ENCODE results near the gene CAMK2N1.
"Not testable (repeated sequence)": the region's sequence is repeated elsewhere in the genome, so short reads cannot be mapped to it uniquely, and the experiment has no call there.

Gene CAMK2N1

DNA sequence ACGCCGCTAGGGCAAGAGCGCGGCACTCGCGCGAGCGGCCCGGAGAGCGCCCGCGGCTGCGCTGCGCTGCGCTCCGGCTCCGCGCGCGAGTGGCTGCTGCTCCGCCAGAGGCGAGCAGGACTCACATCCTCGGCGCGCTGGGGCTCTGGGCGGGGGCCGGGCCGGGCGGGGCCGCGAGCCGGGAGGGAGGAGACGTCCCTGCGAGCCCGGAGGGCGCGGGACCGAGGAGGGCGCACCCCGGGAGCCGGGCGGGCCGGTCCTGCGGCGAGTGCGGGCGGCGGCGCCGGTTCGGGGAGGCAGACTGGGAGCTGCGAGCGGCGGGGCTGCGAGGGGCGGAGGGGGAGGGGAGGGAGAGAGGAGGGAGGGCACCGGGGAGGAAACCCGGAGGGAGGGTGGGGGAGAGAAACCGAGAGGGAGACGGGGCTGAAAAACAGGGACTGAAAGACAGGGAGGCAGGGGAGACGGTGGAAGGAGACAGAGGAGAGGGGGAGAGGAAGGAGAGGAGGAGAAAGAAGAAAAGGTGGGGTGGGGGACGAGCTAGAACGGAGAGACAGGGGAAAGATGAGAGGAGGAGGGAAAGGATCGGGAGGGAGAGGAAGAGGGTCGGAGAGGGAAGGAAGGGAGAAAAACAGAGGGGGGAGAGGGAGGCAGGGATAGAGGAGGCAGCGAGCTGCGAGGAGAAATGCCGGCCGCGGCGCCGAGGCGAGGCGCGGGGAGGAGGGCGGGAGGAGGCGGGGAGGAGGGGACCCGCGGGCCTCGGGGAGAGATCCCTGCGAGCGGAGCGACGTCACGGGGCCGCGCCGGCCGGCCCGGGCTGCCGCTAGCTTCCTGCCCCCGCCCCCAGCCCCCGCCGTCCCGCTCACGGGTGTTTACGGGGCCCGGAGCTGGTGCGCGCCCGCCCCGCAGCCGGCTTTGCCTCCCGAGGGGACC is at the start of gene CAMK2N1:
TSS of gene CAMK2N1 (minus strand) at position 684 of the 930 bp plus-strand sequence. CDS start 831 bp downstream, outside the sequence.
- DNase-seq (ENCODE audit: low read depth in 2 of 3, low spot score in 1 of 3) = no peak

GRCh38 chr1:20534659-20535417 is 48.8 kb upstream of the CAMK2N1 start:
- no peak for DNase-seq (ENCODE audit: low read depth in 2 of 3, low spot score in 1 of 3)

DNA sequence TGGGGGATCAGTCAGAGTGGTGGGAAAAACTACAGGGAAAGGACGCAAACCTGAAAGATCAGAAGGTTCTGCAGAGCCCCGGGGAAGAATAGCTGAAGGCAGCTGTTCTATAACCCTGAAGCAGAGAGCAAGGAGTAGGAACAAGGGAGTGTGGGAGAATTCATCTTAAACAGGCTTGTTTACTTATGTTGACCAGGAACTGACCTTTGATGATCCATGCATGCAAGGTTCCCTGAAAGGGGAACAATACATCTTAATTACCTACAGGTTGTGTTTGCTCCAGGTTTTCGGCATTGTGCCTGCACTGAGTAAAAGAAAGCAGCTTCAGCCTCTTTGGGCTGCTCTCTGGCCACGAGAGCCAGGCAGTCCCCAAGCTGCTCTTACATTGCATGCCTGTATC is 47.6 kb upstream of the CAMK2N1 start:
- no peak for DNase-seq (ENCODE audit: low read depth in 2 of 3, low spot score in 1 of 3)

- no peak for DNase-seq (ENCODE audit: low read depth in 2 of 3, low spot score in 1 of 3)
Observed at GRCh38 chr1:20530901-20531300, 44.9 kb upstream of the CAMK2N1 start.

DNA sequence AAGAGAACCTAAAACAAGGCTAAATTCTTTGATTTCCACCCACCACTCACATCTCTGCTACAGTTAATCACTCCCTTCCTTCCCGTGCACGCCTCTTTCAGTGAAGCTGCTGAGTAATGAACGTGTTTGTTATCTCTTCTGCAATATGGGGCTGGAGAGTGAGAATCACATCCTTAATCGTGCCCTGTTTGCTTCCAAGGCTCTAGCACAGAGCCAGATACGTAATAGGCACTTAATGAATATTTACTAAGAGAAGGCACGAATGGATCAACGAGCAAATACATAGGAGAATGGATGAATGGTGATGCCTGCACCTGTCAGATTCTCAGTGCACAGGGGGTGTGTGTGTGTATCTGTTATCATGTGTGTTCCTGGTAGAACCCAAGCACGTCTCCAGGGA is 44.3 kb upstream of the CAMK2N1 start:
- DNase-seq (ENCODE audit: low read depth in 2 of 3, low spot score in 1 of 3) = no peak

GRCh38 chr1:20528221-20528620 is 42.2 kb upstream of the CAMK2N1 start:
- no peak for DNase-seq (ENCODE audit: low read depth in 2 of 3, low spot score in 1 of 3)

DNA sequence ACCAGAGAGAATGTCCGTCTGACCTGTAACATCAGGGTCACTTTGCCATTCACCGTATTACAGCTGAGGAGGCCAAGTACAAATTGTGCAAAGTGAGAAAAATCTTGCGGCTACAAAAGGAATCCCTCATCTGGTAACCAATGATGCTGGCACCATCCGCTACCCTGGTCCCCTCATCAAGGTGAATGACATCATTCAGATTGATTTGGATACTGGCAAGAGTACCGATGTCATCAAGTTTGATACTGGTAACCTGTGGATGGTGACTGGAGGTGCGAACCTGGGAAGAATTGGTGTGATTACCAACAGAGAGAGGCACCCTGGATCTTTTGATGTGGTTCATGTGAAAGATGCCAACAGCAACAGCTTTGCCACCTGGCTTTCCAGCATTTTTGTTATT is 40.3 kb upstream of the CAMK2N1 start:
- DNase-seq (ENCODE audit: low read depth in 2 of 3, low spot score in 1 of 3) = no peak

GRCh38 chr1:20521960-20522861 is 36.2 kb upstream of the CAMK2N1 start:
- DNase-seq (ENCODE audit: low read depth in 2 of 3, low spot score in 1 of 3) = peak; percentile 40 to 84 (median 56)

DNA sequence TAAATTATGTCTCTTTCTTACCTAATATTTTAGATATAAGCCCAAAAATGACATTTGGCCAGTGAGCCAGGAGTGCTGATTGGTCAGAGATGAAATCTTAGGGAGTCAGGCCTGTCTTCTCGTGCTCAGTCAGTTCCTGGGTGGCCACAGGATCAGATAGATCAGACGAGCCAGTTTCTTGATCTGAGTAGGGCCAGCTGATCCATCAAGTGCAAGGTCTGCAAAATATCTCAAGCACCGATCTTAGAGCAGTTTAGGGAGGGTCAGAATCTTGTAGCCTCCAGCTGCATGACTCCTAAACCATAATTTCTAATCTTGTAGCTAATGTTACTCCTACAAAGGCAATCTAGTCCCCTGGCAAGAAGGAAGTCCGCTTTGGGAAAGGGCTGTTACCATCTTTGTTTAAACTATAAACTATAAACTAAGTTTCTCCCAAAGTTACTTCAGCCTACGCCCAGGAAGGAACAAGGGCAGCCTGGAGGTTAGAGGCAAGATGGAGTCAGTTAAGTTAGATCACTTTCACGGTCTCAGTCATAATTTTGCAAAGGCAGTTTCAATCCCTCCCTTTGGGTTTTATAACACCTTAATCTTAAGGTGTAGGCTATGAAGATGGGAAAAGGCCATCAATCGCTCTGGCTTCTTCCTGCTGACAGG is 33.7 kb upstream of the CAMK2N1 start:
- DNase-seq (ENCODE audit: low read depth in 2 of 3, low spot score in 1 of 3) = not testable (repeated sequence)

DNA sequence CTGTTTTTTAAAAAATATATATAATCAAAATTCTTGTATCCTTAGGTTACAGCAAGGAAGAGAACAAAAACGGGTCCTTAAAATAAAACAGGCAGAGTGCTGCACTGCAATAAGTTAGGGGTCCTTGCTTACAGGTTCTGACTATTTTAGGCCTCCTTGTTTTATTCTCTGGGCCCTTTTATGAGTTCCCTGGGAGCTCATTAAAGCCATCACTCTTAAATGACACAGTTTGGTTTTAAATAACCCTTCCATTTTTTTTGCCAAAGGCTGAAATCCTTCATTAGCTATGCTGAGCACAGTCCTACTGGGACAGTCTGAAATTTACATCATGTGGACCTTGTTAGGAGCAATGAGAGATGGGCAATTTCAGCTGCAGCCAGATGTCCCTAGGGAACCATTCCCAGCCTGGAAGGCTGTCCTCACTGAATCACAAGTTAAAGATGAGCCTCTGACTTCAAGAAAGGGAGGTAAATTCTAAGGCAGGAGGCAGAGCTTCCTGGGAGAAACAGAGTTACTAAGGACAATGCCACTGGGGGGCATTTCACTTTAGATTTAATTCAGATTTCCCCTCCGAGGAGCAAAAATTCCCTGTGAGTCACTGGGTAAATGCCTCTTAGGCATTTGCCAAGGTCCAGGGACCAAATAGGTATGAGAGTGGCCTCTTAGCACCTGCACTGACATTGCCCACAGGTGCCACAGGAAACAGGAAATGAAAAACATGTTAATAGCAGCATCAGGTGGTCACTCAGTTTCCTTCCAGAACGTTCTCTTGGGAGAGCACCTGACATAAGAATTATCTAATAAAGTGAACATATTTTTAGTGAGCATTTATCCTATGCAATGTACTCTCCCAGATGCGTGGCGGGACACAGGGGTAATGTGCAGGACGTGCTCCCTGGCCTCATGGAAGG is 25.8 kb upstream of the CAMK2N1 start:
- no peak for DNase-seq (ENCODE audit: low read depth in 2 of 3, low spot score in 1 of 3)

DNA sequence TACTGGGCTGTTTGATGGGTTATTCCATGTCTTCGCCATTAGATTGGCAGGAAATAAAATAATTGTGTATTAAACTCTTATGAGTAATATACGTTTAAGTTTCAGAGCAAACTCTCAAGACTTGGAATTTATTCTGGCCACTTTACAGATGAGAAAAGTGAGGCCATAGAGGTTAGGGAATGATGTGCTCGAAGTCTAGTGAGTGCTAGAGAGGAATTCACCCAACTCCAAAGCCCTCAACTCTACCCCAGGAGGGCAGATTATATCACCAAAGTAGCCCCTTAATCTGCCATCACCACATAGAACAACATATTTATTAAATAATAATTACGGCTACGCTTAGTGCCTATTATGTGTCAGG is 22.4 kb upstream of the CAMK2N1 start:
- no peak for DNase-seq (ENCODE audit: low read depth in 2 of 3, low spot score in 1 of 3)

DNA sequence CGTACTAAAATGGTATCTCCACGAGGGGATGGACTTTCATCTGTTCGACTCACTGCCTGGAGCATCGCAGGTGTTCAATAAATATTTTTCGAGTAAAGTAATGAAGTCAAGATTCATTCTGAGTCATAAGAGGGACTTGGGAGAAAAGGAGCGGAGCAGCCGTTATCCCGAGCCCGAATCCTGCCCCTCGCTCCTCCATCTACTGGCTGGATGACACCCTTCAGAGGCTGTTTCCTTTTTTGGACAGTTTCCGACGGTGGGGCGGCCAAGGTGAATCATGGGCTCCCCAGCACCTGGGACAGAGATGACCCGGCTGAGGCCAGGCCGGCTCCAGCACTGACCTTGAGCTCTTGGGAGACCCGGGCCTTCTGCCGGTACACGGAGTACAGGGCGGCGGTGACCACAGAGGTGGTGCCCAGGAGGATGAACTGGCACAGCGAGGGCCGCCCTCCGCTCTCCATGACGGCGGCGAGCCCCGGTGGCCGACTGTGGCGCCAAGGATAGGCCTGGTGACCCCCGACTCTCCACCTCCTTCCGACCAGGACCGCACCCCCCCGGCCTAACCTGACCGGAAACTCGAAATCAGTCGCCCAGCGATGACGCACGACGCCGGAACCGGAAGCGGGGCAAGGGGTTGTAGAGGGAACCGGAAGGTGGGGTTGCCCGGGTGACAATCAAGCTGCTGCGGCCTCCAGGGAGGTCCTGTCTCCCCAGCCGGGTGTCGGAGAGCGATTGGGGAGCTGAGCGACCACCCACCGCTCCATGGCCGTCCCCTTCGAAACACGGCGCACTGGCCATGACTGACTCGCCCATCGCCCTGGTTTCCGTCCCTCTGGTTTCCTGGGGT is 21.8 kb upstream of the CAMK2N1 start, which contains the start of gene MUL1:
TSS of gene MUL1 (minus strand) at position 588 of the 847 bp plus-strand sequence. CDS start at position 461, 127 bp downstream.
- peak; percentile 89 to 94 (median 93) for DNase-seq (ENCODE audit: low read depth in 2 of 3, low spot score in 1 of 3)

DNA sequence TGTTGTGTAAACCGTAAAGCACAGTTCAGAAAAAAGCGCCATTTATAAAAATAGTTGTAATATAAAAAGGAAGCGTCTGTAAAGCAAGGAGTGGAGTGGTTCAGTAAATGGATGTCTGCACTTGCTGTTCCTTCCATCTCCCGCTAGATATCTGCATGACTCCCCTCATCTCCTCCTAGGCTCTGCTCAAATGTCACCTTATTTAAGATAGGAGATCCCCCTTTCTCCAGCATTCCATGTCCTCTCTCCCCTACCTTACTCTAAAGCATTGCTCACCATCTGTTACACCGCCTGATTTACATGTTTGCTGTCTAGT is 21.2 kb upstream of the CAMK2N1 start:
- no peak for DNase-seq (ENCODE audit: low read depth in 2 of 3, low spot score in 1 of 3)

DNA sequence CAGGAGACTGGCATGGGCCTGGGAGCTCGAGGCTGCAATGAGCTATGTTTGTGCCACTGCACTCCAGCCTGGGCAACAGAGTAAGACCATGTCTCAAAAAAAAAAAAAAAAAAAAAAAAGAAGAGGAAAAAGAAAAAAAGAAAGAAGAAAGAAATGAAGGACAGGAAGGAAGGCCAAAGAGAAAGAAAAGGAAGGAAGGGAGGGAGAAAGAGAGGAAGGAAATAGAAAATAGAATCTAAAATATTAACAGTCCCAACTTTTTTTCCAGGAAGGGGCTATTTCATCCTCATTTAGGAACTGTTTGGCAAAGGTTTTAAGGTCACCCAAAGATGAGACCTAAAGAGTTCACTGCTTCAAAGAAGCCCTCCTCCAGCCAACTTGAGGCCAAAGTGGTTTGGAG is 19.5 kb upstream of the CAMK2N1 start:
- no peak for DNase-seq (ENCODE audit: low read depth in 2 of 3, low spot score in 1 of 3)

DNA sequence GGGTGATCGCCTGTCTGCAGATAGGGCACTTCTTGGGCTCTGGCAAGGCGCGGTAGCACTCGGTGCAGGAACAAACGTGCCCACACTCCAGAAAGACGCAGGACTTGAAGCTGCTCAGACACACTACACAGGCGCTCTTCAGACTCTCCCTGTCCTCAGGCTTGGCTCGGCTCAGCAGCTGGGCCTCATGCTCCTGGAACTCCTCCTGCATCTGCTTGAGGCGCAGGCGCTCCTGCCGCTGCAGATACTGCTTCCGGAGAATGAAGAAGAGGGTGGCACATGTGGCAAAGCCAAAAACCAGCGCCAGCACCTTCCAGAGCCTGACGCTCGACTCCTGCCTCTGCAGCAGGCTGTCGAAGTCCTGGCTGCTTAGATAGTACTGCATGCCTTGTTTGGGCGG is 14.7 kb upstream of the CAMK2N1 start:
- no peak for DNase-seq (ENCODE audit: low read depth in 2 of 3, low spot score in 1 of 3)

DNA sequence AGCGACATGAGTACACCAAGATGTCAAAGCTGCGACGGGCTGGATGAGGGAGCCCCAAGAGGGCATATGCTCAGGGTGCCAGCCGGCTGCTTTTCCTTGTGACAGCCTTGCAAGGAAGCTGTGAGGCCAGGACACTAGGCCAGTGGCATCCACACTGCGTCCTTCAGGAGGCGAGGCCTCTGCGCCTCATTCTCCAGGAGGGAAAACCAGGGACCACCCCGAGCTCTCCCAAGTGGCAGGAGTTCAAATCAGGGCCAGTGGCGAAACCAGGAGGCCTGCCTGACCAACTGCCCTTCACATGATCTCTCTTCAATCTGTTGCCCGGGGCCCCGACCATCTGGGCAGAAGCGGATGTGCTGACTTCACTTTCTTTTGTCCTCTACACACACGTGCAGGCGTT is 13.7 kb upstream of the CAMK2N1 start:
- DNase-seq (ENCODE audit: low read depth in 2 of 3, low spot score in 1 of 3) = no peak

- no peak for DNase-seq (ENCODE audit: low read depth in 2 of 3, low spot score in 1 of 3)
Observed at GRCh38 chr1:20499105-20499504, 13.1 kb upstream of the CAMK2N1 start.

DNA sequence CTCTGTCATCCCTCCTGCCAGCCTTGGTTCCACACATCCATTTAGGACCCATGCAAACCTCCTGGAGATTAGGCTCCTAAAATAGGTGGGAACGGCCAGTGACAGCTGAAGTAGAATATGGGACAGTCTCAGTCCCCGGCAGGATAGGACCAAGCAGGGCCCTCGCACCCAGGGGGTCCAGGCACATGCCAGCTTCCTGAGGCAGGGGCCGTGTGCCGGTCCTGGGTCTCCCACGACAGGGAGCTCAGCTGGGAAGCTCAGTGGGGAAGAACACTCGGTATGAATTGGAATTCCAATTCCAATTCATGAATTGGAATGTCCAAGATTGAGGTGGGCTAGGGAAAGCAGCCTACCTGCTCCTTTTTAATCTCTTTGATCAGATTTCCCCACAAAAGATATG is 12.1 kb upstream of the CAMK2N1 start:
- DNase-seq (ENCODE audit: low read depth in 2 of 3, low spot score in 1 of 3) = no peak

DNA sequence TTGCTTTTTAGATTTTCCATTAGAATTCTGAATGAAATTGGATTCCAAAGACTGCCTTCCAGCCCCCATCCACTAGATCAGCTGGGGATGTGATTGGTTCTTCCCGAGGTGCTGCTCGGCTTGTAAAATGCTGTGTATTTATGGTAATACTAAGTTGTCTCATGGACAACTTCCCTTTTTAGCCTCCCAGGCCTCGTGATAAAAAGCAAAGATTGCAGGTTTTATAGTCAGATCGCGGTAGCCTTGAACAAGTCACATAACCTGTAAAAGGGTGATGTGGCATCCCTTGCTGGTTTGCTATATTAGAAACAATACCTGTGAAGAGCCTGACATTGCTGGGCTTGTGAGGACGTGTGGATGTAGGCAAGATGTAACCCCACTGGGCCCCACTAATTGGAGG is 11.5 kb upstream of the CAMK2N1 start:
- no peak for DNase-seq (ENCODE audit: low read depth in 2 of 3, low spot score in 1 of 3)
